Right lobe of liver (tissue), 6 donors: Measurements from ENCODE around the gene DSCAM. TPM values are rescaled to one million over a fixed set of nuclear protein-coding genes. Genes with fewer than 3 reads are reported as not detected.

Experiments
- ATAC-seq, 4 donors: fragments of 200-7000 bp; cut with Tn5 transposase; one replicate each; pipeline ENCODE4 v1.9.1; 2020; ENCODE audit warnings: mild to moderate bottlenecking in 4 of 4, moderate library complexity in 4 of 4
- DNase-seq, 3 donors: peaks; one replicate each; pipeline ENCODE4 v3.0.0-alpha.2; 2020
- H3K27ac ChIP-seq, 3 donors: fragments of 200-600 bp; one replicate each; pipeline ENCODE4 v1.8.0; 2022
- H3K27me3 ChIP-seq, 2 donors: fragments of 200-600 bp; one replicate each; pipeline ENCODE4 v1.8.0; 2022
- H3K36me3 ChIP-seq, 4 donors: fragments of 200-600 bp; sonication (generic) in 1 of 4; one replicate each; pipeline versions ENCODE4 v1.5.1 to v1.8.0; 2017 to 2022; ENCODE audit warnings: control low read depth in 1 of 4
- H3K4me1 ChIP-seq, 4 donors: fragments of 200-600 bp; sonication (generic) in 1 of 4; one replicate each; pipeline versions ENCODE4 v1.5.1 to v1.8.0; 2017 to 2022; ENCODE audit warnings: control low read depth in 1 of 4
- H3K4me3 ChIP-seq, 3 donors: fragments of 200-600 bp; one replicate each; pipeline ENCODE4 v1.8.0; 2022
- H3K9me3 ChIP-seq, 4 donors: fragments of 200-600 bp; sonication (generic) in 1 of 4; one replicate each; pipeline versions ENCODE4 v1.5.1 to v1.8.0; 2017 to 2022; ENCODE audit warnings: control low read depth in 1 of 4
- POLR2A ChIP-seq: fragments of 450-650 bp; IDR thresholded peaks from one replicate; pipeline ENCODE4 v1.6.1; 2017; ENCODE audit warnings: antibody characterized with exemption, mild to moderate bottlenecking
- WGBS: methylation state at CpG from one replicate; pipeline ENCODE4 v1.1.6; 2018; ENCODE audit warnings: low coverage, low lambda C conversion rate; ENCODE audit not compliant: insufficient coverage; ENCODE audit errors: missing lambda C conversion rate; 5-methylcytosine and 5-hydroxymethylcytosine counted together
- intact Hi-C, 2 donors: fragments of 100-400 bp; cut with DNase I; formaldehyde crosslinking; loops; one replicate each; pipeline versions ENCODE4 v1.11.2 to v1.14.1; 2022
- total RNA-seq, 6 experiments: library from RNA; depleted of rRNA in 2 of 6; stranded (reverse); fragments of >200 nt in 2 of 6; fragmentation: NEBNext Ultra II Directional in 3 of 6; extraction: Animal tissue kit (Norgen Biotek cat#: 25700) in 3 of 6; gene quantifications; one replicate each; pipeline versions ENCODE4 v1.1.0 to v1.2.4, GENCODE V29; 2016 to 2023
- TF ChIP-seq, protein P1 (sequence below), 4 donors: fragments of 200-600 bp in 3 of 4; fragments of 450-650 bp in 1 of 4; IDR thresholded peaks; one replicate each; pipeline versions ENCODE4 v1.5.1 to v1.8.0; 2016 to 2022; ENCODE audit warnings: antibody characterized with exemption in 4 of 4, mild to moderate bottlenecking in 2 of 4
- donor health status: DM: no; HTN: yes; CAD: no.
- donor health status: DM: no; HTN: no; CAD: no.
- donor health status: DM: no; HTN: no; CAD: no.
- donor health status: DM: no; HTN: yes; CAD: no.
- donor health status: DM: no; HTN: yes; CAD: no.

Gene DSCAM
- total RNA-seq, 6 experiments from 2014 or later = 0.04 to 0.16 (median 0.06) TPM; not detected in 2

DNA sequence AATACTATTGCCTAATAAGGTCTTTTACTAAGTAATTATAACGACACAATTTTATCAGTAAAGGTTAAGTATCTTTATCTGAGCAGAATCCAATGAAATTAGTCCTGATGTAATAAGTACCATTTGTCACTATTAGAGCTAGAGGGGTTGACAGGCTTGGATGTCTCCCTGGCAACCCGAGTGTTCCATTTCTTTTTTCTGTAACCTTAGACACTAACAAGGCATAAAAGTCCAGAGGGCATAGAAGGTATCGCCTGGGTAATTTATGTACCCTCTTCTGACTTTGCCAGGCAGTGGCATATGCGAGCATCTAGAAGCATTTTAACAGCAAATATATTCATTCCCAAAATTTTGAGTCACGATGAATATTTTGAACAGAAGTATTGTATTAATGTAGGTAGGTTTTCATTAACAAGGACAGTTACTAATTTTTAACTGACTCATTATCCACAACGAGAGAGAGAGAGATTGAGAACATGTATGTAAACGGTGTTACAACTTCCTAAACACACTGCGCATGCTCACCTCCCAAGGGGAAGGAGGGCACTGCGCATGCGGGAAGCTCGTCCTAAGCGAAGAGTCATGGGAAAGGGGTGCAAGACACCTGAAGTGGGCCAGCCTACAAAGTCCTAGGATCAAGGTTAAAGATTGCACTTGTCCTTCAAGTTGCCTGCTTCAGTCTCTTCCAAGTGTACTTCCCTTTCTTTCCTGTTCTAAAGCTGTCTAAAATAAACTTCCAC, 423.9 kb downstream of the DSCAM start:
- TF ChIP-seq, protein P1, sequence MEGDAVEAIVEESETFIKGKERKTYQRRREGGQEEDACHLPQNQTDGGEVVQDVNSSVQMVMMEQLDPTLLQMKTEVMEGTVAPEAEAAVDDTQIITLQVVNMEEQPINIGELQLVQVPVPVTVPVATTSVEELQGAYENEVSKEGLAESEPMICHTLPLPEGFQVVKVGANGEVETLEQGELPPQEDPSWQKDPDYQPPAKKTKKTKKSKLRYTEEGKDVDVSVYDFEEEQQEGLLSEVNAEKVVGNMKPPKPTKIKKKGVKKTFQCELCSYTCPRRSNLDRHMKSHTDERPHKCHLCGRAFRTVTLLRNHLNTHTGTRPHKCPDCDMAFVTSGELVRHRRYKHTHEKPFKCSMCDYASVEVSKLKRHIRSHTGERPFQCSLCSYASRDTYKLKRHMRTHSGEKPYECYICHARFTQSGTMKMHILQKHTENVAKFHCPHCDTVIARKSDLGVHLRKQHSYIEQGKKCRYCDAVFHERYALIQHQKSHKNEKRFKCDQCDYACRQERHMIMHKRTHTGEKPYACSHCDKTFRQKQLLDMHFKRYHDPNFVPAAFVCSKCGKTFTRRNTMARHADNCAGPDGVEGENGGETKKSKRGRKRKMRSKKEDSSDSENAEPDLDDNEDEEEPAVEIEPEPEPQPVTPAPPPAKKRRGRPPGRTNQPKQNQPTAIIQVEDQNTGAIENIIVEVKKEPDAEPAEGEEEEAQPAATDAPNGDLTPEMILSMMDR (IDR thresholded peaks at IDR 0.05) = no peak
- TF ChIP-seq POLR2A = no peak
- Histone ChIP-seq H3K27me3 (no peaks in the 10 kb centered on the region), H3K4me3 (no peak overlapping the region), H3K4me1 (no peaks in the 10 kb centered on the region), H3K36me3 (no peaks in the 10 kb centered on the region), H3K27ac (no peak overlapping the region), H3K9me3 (no peaks in the 10 kb centered on the region)
- intact Hi-C loops = no loop called here
- ATAC-seq (no peak), DNase-seq (no peak)
- WGBS = 53% methylated on average over 11 of the region's 12 CpGs

DNA sequence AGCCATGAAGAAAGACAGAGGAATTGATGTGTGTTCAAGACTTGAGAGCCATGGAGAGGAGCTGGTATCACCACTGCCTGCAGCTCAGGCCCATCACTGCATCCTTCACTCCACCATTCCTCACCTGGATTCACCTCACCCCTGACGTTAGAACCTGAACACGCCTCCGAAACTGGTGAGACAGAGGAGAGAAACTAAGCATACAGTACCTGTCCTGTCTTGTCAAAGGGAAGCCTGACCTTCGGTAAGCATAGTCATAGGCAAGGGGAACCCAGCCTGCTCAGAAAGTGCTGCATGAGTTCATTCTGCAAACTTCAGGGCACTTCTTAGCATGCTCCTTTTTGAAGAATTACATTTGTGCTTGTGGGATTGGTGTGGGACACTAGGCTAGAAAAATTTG, 425.8 kb downstream of the DSCAM start:
- H3K36me3 ChIP-seq = no peaks in the 10 kb centered on the region
- H3K4me1 ChIP-seq = no peaks in the 10 kb centered on the region
- intact Hi-C loops = no loop called here
- H3K9me3 ChIP-seq = no peaks in the 10 kb centered on the region
- 64% methylated on average over 2 of the region's 4 CpGs for WGBS
- TF ChIP-seq, protein P1 (IDR thresholded peaks at IDR 0.05) = no peak
- TF ChIP-seq POLR2A = no peak
- H3K27ac ChIP-seq = no peak overlapping the region
- H3K27me3 ChIP-seq = no peaks in the 10 kb centered on the region
- no peak overlapping the region for H3K4me3 ChIP-seq
- ATAC-seq (no peak), DNase-seq (no peak)

DNA sequence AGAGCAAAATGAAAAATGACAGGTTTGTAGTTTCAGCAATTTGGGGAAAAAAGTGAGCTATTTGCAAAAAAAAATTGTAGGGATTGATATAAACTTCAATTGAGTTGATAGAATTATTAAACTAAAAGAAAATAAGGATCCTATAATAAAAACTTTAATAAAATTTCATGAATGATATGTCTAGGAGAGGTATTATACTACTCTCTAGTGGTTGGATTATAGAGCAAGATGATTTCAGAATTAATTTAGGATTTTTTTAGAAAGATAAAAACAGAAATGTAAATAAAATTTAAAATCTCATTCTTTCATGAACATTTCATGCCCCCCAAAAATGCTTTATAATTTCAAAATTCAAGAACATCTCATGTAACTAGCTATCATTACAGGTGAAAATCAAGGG, 430.4 kb downstream of the DSCAM start:
- H3K36me3 ChIP-seq = no peaks in the 10 kb centered on the region
- DNase-seq (no peak), ATAC-seq (no peak)
- H3K27me3 ChIP-seq = no peaks in the 10 kb centered on the region
- intact Hi-C loops = no loop called here
- no peak overlapping the region for H3K4me3 ChIP-seq
- H3K27ac ChIP-seq = no peak overlapping the region
- TF ChIP-seq, protein P1 (IDR thresholded peaks at IDR 0.05) = no peak
- no peak for TF ChIP-seq POLR2A
- no peaks in the 10 kb centered on the region for H3K4me1 ChIP-seq
- H3K9me3 ChIP-seq = no peaks in the 10 kb centered on the region

DNA sequence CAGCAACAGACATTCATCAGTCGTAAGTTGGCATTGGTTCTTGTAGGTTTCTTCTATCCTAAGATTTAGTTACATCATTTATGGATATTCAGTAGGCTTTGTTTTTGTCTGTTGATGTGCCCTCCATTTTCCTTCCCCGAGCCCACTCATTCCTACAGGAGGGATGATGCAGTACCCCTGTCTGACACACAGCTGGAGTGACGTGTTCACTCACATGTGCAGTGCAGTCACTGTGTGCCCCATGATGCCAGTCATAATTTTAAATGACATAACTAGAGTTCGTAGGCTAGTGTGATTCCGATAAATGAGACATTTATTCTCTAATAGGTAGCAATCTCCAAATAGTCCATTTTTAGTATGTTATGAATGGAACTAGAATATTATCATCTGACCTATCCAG, 438.4 kb downstream of the DSCAM start:
- ATAC-seq (no peak), DNase-seq (no peak)
- no peaks in the 10 kb centered on the region for H3K27me3 ChIP-seq
- TF ChIP-seq POLR2A = no peak
- TF ChIP-seq, protein P1 (IDR thresholded peaks at IDR 0.05) = no peak
- no peaks in the 10 kb centered on the region for H3K4me1 ChIP-seq
- H3K27ac ChIP-seq = no peak overlapping the region
- intact Hi-C loops = no loop called here
- no peaks in the 10 kb centered on the region for H3K9me3 ChIP-seq
- H3K36me3 ChIP-seq = no peaks in the 10 kb centered on the region
- WGBS = 41% methylated on average over 5 of the region's 5 CpGs
- no peak overlapping the region for H3K4me3 ChIP-seq

DNA sequence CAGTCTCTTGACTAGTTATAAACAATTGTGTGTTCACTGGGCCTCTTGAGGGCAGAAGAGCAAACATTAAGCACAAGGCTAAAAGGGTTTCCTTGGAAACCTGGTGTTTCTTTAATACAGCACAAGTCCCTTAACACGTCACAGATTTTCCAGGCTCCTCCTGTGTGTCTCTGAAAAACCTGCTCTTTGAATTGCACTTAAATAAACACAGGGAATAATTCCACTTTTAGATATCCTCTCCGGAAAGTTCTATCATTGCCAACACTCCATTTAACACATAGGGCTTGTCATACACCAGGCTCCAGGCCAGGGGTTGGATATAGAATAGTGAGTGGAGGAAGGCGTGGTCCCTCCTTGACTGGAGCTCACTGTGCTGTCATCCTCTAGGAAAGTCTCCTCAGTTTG, 442.6 kb downstream of the DSCAM start:
- intact Hi-C loops = no loop called here
- Histone ChIP-seq H3K9me3 (no peaks in the 10 kb centered on the region), H3K4me3 (no peak overlapping the region), H3K4me1 (no peaks in the 10 kb centered on the region), H3K27me3 (no peaks in the 10 kb centered on the region), H3K36me3 (no peaks in the 10 kb centered on the region), H3K27ac (no peak overlapping the region)
- ATAC-seq (peak in 1 of 4 donors; percentile 21), DNase-seq (no peak)
- WGBS = 49% methylated on average over 3 of the region's 3 CpGs
- TF ChIP-seq POLR2A = no peak
